Measurements from ENCODE around the gene ITGB2. TPM values are rescaled to one million over a fixed set of nuclear protein-coding genes. Genes with fewer than 3 reads are reported as not detected.

The ITGB2 gene
- total RNA-seq, 1 donor from 2014 or later, result 0.91 TPM

DNA sequence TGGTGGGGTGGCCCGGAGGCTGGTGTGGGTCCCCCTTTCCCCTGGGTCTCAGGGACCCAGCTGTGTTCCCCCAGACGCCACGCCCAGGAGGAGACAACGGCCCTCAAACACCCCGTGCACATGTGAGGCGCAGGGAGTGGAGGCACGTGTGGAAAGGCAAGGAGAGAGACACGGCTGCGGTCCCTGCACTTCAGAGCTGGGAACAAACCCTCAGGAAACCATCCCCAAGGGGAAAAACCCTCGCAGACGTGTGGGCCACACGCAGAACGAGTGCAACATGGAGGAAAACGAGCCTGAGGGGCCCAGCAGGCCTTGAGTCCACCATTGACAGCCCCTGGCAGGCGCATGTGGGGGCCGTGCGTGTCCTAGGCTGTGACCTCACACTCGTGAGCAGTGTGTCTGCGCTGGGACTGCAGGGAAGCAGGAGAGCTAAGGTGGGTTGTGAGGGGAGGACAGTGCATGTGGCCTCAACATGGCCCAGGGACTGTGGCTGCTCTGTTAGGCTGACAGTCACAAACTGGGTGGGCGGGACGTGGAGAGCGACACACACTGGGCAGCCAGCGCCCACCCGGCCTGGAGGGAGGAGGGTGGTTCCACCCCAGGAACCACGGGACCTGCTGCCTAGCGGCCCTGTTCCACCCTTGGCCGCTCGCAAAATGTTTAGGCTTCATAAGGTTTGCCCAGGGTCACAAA, 20.0 kb downstream of the ITGB2 start:
- peaks cover 5% of the 10 kb centered on the region for H3K9me3 Mint-ChIP-seq (ENCODE audit: unreplicated experiment)
- no peak overlapping the region for H3K27ac Mint-ChIP-seq (ENCODE audit: unreplicated experiment)
- no peak overlapping the region for H3K4me3 Mint-ChIP-seq (ENCODE audit: unreplicated experiment)
- peaks cover 12% of the 10 kb centered on the region for H3K27me3 Mint-ChIP-seq (ENCODE audit: unreplicated experiment)
- TF ChIP-seq CTCF (IDR thresholded peaks at IDR 0.05; ENCODE audit: partially characterized antibody, unreplicated experiment), result no peak
- DNase-seq, result no peak
- H3K36me3 Mint-ChIP-seq (ENCODE audit: unreplicated experiment), result no peaks in the 10 kb centered on the region
- peaks cover 7% of the 10 kb centered on the region for H3K4me1 Mint-ChIP-seq (ENCODE audit: low read depth, unreplicated experiment)

DNA sequence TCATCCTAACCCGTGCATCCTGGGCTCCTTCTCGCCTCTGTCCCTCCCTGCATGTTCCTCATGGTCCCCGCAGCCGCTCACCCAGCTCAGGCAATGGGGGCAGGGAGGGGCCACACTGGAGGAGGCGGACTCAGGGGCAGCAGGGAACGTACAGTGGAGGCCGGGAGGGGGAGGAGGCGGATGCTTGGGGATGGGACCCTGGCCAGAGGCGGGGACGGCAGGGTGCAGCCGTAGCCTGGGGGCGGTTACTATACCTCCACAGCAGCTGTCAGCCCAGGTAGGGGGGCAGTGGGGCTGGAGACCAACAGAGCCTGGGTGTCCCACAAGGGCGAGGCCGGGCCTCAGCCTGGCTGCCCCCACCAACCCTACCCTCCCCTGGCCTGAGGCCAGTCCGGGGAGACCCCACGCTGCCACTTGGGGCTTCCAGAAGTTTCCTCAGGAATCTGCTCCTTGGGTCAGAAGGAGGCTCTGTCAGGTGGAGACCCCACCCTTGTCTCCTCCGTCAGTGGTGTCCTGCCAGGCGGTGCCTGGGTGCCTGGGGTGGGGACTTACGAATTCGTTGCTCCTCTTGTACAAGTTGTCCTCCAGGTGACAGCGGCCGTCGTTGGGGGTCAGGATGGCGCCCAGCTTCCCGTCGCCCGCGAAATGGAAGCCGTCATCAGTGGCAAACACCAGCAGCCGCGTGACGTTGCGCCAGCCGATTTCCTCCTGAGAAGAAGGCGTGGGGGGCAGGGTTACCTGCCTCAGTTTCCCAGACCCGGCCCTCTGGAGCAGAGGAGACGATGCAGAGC, 20.7 kb downstream of the ITGB2 start:
- no peaks in the 10 kb centered on the region for H3K36me3 Mint-ChIP-seq (ENCODE audit: unreplicated experiment)
- H3K4me1 Mint-ChIP-seq (ENCODE audit: low read depth, unreplicated experiment), result peaks cover 7% of the 10 kb centered on the region
- DNase-seq, result no peak
- H3K9me3 Mint-ChIP-seq (ENCODE audit: unreplicated experiment), result peaks cover 5% of the 10 kb centered on the region
- H3K4me3 Mint-ChIP-seq (ENCODE audit: unreplicated experiment), result no peak overlapping the region
- no peak overlapping the region for H3K27ac Mint-ChIP-seq (ENCODE audit: unreplicated experiment)
- H3K27me3 Mint-ChIP-seq (ENCODE audit: unreplicated experiment), result peaks cover 12% of the 10 kb centered on the region
- TF ChIP-seq CTCF (IDR thresholded peaks at IDR 0.05; ENCODE audit: partially characterized antibody, unreplicated experiment), result no peak

DNA sequence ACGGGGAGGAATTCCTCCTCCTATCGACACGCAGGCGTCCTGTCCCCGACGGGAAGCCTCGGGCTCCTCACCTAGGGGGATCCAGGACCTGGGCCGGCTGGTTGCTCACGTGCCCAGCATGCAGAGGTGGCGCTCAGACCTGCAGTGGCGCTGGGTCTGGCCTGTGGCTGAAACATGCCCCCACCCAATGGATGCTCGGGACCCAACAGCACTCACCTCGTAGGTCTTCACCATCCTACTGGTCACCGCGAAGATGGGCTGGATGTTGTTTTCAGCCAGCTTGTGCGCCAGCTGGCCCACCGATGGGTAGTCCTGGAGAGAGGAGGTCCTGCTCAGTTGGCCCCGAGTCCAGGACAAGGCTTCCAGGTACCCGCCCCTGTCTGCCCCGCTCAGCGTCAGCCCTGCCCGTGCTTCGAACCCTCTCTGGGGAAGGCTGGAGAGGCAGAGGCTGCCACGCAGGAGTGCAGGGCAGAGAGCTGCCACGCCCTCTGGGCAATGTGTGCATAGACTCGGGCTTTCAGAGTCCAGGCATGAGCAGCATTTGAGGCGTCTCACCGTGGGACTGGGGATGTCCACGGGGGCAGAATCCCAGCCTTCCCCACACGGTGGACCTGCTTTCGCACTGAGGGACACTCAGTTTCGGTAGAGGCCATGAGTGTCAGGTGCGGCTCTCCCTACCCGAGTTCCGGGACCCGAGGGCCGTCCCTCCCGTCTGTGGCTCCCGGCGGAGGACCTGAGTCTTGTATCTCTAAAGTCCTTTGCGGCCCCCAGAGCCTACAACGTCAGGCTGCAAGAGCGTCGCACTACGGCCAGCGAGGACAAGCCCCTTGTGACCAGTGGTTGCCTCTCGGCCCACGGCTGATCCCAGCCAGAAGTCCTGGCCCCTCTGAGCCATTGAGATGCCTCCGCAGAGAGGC, 21.6 kb downstream of the ITGB2 start:
- Mint-ChIP-seq H3K4me1 (ENCODE audit: low read depth, unreplicated experiment) (peaks cover 2% of the 10 kb centered on the region), H3K4me3 (ENCODE audit: unreplicated experiment) (no peak overlapping the region), H3K27ac (ENCODE audit: unreplicated experiment) (no peak overlapping the region), H3K9me3 (ENCODE audit: unreplicated experiment) (peaks cover 5% of the 10 kb centered on the region), H3K36me3 (ENCODE audit: unreplicated experiment) (no peaks in the 10 kb centered on the region), H3K27me3 (ENCODE audit: unreplicated experiment) (peaks cover 6% of the 10 kb centered on the region)
- no peak for TF ChIP-seq CTCF (IDR thresholded peaks at IDR 0.05; ENCODE audit: partially characterized antibody, unreplicated experiment)
- no peak for DNase-seq

- Mint-ChIP-seq H3K27ac (ENCODE audit: unreplicated experiment) (no peak overlapping the region), H3K36me3 (ENCODE audit: unreplicated experiment) (no peaks in the 10 kb centered on the region), H3K4me1 (ENCODE audit: low read depth, unreplicated experiment) (peaks cover 2% of the 10 kb centered on the region), H3K27me3 (ENCODE audit: unreplicated experiment) (peaks cover 6% of the 10 kb centered on the region), H3K9me3 (ENCODE audit: unreplicated experiment) (peaks cover 5% of the 10 kb centered on the region), H3K4me3 (ENCODE audit: unreplicated experiment) (no peak overlapping the region)
- DNase-seq, result no peak
- no peak for TF ChIP-seq CTCF (IDR thresholded peaks at IDR 0.05; ENCODE audit: partially characterized antibody, unreplicated experiment)
Observed at GRCh38 chr21:44898011-44898488, 22.6 kb downstream of the ITGB2 start.

All from glutamatergic neuron (in vitro differentiated cells).